GM23338 (cell line): ENCODE measurements around the gene WNT9A. TPM values are rescaled to one million over a fixed set of nuclear protein-coding genes. Genes with fewer than 3 reads are reported as not detected.

Experiments used
- ATAC-seq: fragments of 200-7000 bp; cut with Tn5 transposase; 3 replicates; pipeline ENCODE4 v1.9.1; 2020
- DNase-seq: peaks from one replicate; pipeline ENCODE4 v3.0.0-alpha.2; 2015; ENCODE audit warnings: low spot score
- H2AFZ ChIP-seq: fragments of 200-600 bp; sonication (generic); 2 replicates; pipeline ENCODE4 v1.8.0; 2016; ENCODE audit warnings: antibody characterized with exemption, mild to moderate bottlenecking, moderate library complexity
- H3F3A ChIP-seq: fragments of 200-600 bp; sonication (generic); replicated peaks from 2 replicates; pipeline ENCODE4 v1.8.0; 2017; ENCODE audit warnings: antibody characterized with exemption, mixed run types, low read depth
- H3K27ac ChIP-seq: fragments of 200-600 bp; sonication (generic); 2 replicates; pipeline ENCODE4 v1.6.1; 2016; ENCODE audit warnings: low read depth
- H3K27me3 ChIP-seq: fragments of 200-600 bp; sonication (generic); 2 replicates; pipeline ENCODE4 v1.8.0; 2016; ENCODE audit warnings: mild to moderate bottlenecking, mixed run types, moderate library complexity; ENCODE audit not compliant: insufficient read depth
- H3K36me3 ChIP-seq: fragments of 200-600 bp; sonication (generic); 2 replicates; pipeline ENCODE4 v1.8.0; 2016; ENCODE audit warnings: mild to moderate bottlenecking; ENCODE audit not compliant: insufficient read depth
- H3K4me1 ChIP-seq: fragments of 200-600 bp; sonication (generic); 2 replicates; pipeline ENCODE4 v1.8.0; 2016; ENCODE audit warnings: mild to moderate bottlenecking, moderate library complexity; ENCODE audit not compliant: insufficient read depth
- H3K4me2 ChIP-seq: fragments of 200-600 bp; sonication (generic); 2 replicates; pipeline ENCODE4 v1.7.1; 2017; ENCODE audit warnings: mixed run types
- H3K4me3 ChIP-seq: fragments of 200-600 bp; sonication (generic); 2 replicates; pipeline ENCODE4 v1.6.1; 2016; ENCODE audit warnings: mixed run types
- H3K79me2 ChIP-seq: fragments of 200-600 bp; sonication (generic); replicated peaks from 2 replicates; pipeline ENCODE4 v1.8.0; 2017; ENCODE audit warnings: mild to moderate bottlenecking; ENCODE audit not compliant: insufficient read depth
- H3K9me2 ChIP-seq: fragments of 200-600 bp; sonication (generic); 2 replicates; pipeline ENCODE4 v1.8.0; 2017; ENCODE audit not compliant: insufficient read depth
- H4K20me1 ChIP-seq: fragments of 200-600 bp; sonication (generic); replicated peaks from 2 replicates; pipeline ENCODE4 v1.8.0; 2017; ENCODE audit warnings: mild to moderate bottlenecking; ENCODE audit not compliant: insufficient read depth
- H3K27ac Mint-ChIP-seq: 2 replicates; pipeline ENCODE4 v1.8.0; 2020; ENCODE audit warnings: inconsistent platforms, mild to moderate bottlenecking, moderate library complexity, mixed read lengths
- H3K27me3 Mint-ChIP-seq: 3 replicates; pipeline ENCODE4 v1.8.0; 2022; ENCODE audit warnings: low read depth, mild to moderate bottlenecking, moderate library complexity, mixed read lengths, inconsistent platforms; ENCODE audit not compliant: insufficient read depth, poor library complexity
- H3K36me3 Mint-ChIP-seq: 3 replicates; pipeline ENCODE4 v1.8.0; 2021; ENCODE audit warnings: low read depth, mild to moderate bottlenecking, inconsistent platforms, moderate library complexity, mixed read lengths
- H3K4me1 Mint-ChIP-seq: 3 replicates; pipeline ENCODE4 v1.8.0; 2020; ENCODE audit warnings: mild to moderate bottlenecking, inconsistent platforms, mixed read lengths
- H3K4me3 Mint-ChIP-seq: 3 replicates; pipeline ENCODE4 v1.8.0; 2021; ENCODE audit warnings: moderate library complexity, mild to moderate bottlenecking, inconsistent platforms, mixed read lengths
- H3K9me3 Mint-ChIP-seq: 3 replicates; pipeline ENCODE4 v1.8.0; 2020; ENCODE audit warnings: moderate library complexity, mild to moderate bottlenecking, inconsistent platforms, mixed read lengths
- CREB1 ChIP-seq: fragments of 250-450 bp; sonication (Bioruptor Pico); IDR thresholded peaks from 2 replicates; pipeline ENCODE4 v1.5.0; 2020; ENCODE audit warnings: low read depth, mild to moderate bottlenecking, moderate library complexity
- CTCF ChIP-seq, 2 experiments: fragments of 200-600 bp in 1 of 2; sonication (generic) in 1 of 2; conservative IDR thresholded peaks; 2 replicates each; pipeline versions ENCODE4 v1.5.1 to v1.6.1; 2016 to 2017; ENCODE audit warnings: antibody characterized with exemption in 2 of 2, low read depth in 2 of 2, mild to moderate bottlenecking in 2 of 2, moderate library complexity in 1 of 2
- ETS1 ChIP-seq: IDR thresholded peaks from 2 replicates; pipeline ENCODE4 v1.6.1; 2016; ENCODE audit warnings: antibody characterized with exemption
- EZH2 ChIP-seq: fragments of 200-600 bp; sonication (generic); IDR thresholded peaks from one replicate; pipeline ENCODE4 v1.8.0; 2017; ENCODE audit warnings: antibody characterized with exemption, mild to moderate bottlenecking, low read depth; ENCODE audit not compliant: unreplicated experiment
- EZH2phosphoT487 ChIP-seq: fragments of 200-600 bp; sonication (generic); IDR thresholded peaks from one replicate; pipeline ENCODE4 v1.8.1; 2018; ENCODE audit warnings: antibody characterized with exemption; ENCODE audit not compliant: unreplicated experiment
- JUNB ChIP-seq: IDR thresholded peaks from one replicate; pipeline ENCODE4 v1.6.1; 2016; ENCODE audit warnings: antibody characterized with exemption; ENCODE audit not compliant: unreplicated experiment
- NANOG ChIP-seq: IDR thresholded peaks from 2 replicates; pipeline ENCODE4 v1.6.1; 2016; ENCODE audit warnings: antibody characterized with exemption, borderline replicate concordance
- POLR2AphosphoS5 ChIP-seq: IDR thresholded peaks from 2 replicates; pipeline ENCODE4 v1.6.1; 2016; ENCODE audit warnings: antibody characterized with exemption, low read depth
- REST ChIP-seq: IDR thresholded peaks from one replicate; pipeline ENCODE4 v1.6.1; 2018; ENCODE audit warnings: antibody characterized with exemption; ENCODE audit not compliant: unreplicated experiment
- STAT1 ChIP-seq: IDR thresholded peaks from one replicate; pipeline ENCODE4 v1.6.1; 2016; ENCODE audit warnings: antibody characterized with exemption; ENCODE audit not compliant: unreplicated experiment
- ZNF114 ChIP-seq: fragments of 250-450 bp; sonication (Bioruptor Pico); IDR thresholded peaks from 2 replicates; pipeline ENCODE4 v1.5.0; 2020; ENCODE audit warnings: mild to moderate bottlenecking, moderate library complexity
- ZNF331 ChIP-seq: fragments of 250-450 bp; sonication (Bioruptor Pico); IDR thresholded peaks from 2 replicates; pipeline ENCODE4 v1.5.0; 2020; ENCODE audit warnings: low read depth, mild to moderate bottlenecking, moderate library complexity
- ZNF462 ChIP-seq: fragments of 250-450 bp; sonication (Bioruptor Pico); IDR thresholded peaks from 2 replicates; pipeline ENCODE4 v1.5.0; 2020; ENCODE audit warnings: mild to moderate bottlenecking, moderate library complexity
- polyA plus RNA-seq: library from polyadenylated mRNA; unstranded; fragments of >200 nt; fragmentation: Nextera tagmentation; extraction: Ambion mirVana; gene quantifications from 2 replicates; pipeline ENCODE4 v1.2.1, GENCODE V29; 2016
- total RNA-seq: library from RNA; depleted of rRNA; stranded (reverse); fragments of >200 nt; shearing (Covaris generic); gene quantifications from 2 replicates; pipeline ENCODE4 v1.2.3, GENCODE V29; 2014

The WNT9A gene
- total and polyA plus RNA-seq, 2 experiments from 2014 or later: 0.06 to 2.0 TPM

GRCh38 chr1:227896710-227897655, 50.7 kb downstream of the WNT9A start:
- Mint-ChIP-seq H3K27ac (no peak overlapping the region), H3K36me3 (no peaks in the 10 kb centered on the region; the same call in 2 of the 3 replicates), H3K4me1 (peaks cover 8% of the 10 kb centered on the region), H3K4me3 (no peak overlapping the region), H3K27me3 (peaks cover 23% of the 10 kb centered on the region), H3K9me3 (no peaks in the 10 kb centered on the region)
- Histone ChIP-seq H3F3A (no peaks in the 10 kb centered on the region), H2AFZ (no peak overlapping the region), H4K20me1 (no peaks in the 10 kb centered on the region), H3K4me2 (no peak overlapping the region), H3K36me3 (no peaks in the 10 kb centered on the region), H3K27ac (no peak overlapping the region), H3K79me2 (no peaks in the 10 kb centered on the region), H3K27me3 (no peaks in the 10 kb centered on the region), H3K4me1 (0 out of 2 replicates have a peak, but pooled peaks cover 3% of the 10 kb centered on the region), H3K9me2 (no peaks in the 10 kb centered on the region), H3K4me3 (no peak overlapping the region)
- DNase-seq (no peak), ATAC-seq (no peak)
- TF ChIP-seq ZNF331 (CRISPR knock-in tag) (no peak), ZNF114 (CRISPR knock-in tag) (no peak), POLR2AphosphoS5 (no peak), CTCF (conservative IDR thresholded peaks at IDR 0.05; ENCODE audit: low read depth in 2 of 2) (no peak), NANOG (no peak), ZNF462 (no peak), EZH2 (no peak), ETS1 (no peak), STAT1 (no peak), JUNB (no peak), REST (no peak), CREB1 (CRISPR knock-in tag) (no peak), EZH2phosphoT487 (no peak)
